DMS79 treated with DMSO at 0.1 percent for 48 hours (cell line): ENCODE measurements around the gene NUP93.

Experiments
- DNase-seq: peaks from one replicate; lab custom pipeline; 2025; lab: John Stamatoyannopoulos, UW

NUP93 gene

DNA sequence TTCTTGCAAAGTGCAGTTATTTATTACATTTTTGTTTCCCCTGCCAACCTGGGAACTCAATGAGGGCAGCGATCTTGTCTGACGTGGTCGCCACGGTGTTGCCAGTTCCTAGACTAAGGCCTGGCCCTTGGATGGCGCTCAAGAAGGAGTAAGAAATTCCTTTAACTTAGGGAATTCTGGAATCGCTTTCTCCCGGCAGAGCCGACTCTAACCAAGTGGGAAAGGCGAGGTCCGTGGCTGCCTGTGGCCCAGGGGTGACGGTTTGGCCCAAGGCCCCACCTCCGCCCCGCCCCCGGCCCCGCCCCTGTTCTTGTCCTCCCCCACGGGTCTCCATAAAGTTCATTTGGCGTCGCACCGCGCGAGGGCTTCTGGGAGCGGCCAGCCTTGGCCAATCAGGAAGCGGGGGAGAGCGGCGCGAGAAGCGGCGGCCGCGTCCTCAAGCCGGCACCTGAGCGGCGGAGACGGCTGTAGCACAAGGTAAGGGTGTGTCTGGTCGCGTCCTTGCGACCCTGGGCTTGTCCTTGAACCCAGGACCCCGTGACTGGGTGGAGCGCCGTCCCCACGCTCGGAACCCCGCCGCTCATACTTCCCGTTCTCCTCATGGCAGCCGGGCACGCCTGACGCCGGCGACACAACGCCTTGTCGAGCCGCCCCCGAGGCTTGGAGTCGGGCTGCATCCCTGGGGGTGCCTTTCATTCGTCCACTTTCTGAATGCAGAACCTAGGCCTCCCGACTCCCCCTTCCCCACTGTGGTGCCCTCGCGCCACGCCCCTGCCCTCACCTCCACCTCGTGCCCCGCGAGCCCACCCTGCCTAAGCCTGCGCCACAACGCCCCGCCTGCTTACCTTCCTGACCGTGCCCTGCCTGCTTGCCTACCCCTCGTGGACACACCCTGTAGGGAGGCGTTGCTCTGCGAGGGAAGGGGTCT lies at the start of gene NUP93:
Gene NUP93, plus strand, starts transcription at position 395 of the 928 bp plus-strand sequence. CDS start 18,119 bp downstream, outside the sequence.
- peak; percentile 63 for DNase-seq

DNA sequence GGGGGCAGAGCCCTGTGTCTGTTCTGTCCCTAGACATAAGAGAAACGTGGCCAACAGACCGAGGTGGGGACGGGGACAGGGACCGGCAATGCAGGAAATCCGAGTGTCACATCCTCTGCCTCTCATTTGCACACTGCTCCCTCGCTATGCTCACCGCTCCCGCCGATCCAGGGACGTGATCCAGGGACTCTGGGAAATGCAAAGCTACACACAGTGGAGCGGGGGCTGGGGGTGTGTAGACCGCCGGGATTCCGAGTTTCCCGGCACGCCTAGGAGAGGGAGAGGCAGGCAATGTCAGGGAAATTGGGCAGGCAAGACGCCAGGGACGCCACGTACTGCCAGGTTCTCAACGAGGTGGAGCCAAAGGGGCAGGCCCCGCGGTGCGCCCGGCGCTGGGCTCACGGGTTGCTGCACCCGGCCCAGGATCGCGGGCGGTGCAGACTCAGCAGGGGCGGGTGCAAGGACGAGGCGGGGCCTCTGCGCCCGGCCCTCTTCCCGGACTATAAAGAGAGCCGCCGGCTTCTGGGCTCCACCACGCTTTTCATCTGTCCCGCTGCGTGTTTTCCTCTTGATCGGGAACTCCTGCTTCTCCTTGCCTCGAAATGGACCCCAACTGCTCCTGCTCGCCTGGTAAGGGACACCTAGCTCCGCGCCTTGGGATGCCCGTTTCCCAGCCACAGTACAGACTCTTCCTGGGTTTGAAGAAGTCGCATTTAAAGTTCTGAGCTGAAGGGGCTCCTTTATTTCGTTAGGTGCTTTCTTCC lies 47.8 kb upstream of the NUP93 start, which contains the start of gene MT1X:
Gene MT1X, plus strand, starts transcription at position 532 of the 764 bp plus-strand sequence. Its CDS starts 71 bp downstream, at position 603.
- DNase-seq: peak; percentile 70

DNA sequence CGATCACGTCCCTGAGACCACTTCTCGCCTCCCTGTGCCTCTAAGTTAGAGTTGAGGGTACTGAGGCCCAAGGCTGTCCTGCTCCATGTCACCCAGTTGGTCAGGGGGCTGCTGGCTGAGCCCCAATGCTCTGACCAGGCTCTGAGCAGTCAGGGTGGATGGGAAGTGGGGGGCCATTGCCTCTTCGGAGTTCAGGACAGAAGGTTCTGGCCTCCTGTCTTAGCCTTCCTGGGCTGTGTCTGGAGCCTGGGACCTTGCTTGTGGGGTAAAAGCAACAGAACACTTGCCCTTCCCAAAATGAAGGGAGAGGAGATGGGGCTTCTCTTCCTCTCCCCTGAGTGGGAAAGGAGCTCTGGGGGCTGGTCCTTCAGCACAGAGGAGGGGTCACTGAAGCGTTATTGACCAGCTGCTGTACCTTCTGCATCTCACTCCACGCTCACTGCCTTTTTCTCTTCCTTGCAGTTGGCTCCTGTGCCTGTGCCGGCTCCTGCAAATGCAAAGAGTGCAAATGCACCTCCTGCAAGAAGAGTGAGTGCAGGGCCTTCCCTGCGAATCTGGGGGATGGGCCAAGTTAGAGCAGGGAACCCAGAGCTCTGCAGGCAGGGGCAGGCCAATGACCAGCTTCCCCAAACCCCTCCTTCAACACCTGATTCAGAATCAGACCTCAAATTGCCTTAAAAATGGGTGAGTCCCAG lies 47.1 kb upstream of the NUP93 start:
- no peak for DNase-seq

DNA sequence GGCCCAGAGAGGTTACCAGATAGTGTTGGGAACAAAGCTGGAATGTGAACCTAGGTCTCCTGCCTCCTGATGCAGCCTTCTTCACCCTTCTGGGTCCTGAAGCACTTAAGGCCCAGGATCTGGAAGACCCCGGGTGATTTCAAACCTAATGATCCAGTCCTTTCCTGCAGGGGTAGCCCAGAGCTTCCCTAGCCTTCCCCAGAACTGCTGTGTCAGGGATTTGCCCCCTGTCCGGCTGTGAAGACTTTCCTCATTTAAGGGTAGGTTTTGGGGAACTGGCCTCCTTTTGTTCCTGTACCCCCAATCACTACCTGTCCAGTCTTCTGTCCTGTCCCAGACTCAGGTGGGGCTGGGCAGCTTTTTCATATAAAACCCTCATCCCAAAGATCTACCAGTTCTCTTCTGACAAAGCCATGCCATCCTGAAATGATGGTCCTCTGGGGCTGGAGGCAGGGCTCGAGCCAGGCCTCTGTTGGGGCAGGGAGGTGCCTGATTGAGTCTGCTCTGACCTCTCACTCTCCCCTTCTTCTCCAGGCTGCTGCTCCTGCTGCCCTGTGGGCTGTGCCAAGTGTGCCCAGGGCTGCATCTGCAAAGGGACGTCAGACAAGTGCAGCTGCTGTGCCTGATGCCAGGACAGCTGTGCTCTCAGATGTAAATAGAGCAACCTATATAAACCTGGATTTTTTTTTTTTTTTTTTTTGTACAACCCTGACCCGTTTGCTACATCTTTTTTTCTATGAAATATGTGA lies 46.3 kb upstream of the NUP93 start:
- no peak for DNase-seq

DNA sequence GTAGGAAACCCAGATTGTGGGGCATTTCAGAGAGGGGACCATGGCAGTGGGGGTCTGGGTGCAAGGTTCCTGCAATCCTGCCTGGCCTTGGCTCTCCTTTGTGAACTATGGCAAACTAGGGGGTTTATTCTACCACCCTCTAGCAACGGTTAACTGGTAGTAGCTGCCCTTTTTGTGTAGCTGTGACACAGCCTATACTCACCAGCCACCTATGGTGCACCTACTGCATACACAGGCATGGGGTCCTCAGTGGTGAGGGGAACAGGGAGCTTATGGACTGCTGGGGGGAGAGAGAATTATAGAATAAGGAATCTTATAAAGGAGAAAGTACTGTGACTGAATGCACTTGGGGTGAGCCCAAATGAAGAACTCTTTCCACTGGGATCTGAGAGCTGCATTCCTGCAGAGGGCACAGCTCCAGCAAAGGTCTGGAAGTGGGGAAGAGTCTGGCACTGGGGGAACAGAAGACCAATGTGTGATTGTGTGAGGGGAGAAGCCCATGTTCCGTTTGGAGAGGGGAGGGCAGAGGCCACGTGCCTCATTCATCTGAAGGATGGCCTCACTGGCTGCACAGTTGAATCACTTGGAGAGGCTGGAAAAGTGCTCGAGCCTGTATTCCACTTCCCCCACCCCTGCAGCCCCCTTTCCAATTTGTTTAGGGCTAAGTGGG lies 45.5 kb upstream of the NUP93 start:
- no peak for DNase-seq

DNA sequence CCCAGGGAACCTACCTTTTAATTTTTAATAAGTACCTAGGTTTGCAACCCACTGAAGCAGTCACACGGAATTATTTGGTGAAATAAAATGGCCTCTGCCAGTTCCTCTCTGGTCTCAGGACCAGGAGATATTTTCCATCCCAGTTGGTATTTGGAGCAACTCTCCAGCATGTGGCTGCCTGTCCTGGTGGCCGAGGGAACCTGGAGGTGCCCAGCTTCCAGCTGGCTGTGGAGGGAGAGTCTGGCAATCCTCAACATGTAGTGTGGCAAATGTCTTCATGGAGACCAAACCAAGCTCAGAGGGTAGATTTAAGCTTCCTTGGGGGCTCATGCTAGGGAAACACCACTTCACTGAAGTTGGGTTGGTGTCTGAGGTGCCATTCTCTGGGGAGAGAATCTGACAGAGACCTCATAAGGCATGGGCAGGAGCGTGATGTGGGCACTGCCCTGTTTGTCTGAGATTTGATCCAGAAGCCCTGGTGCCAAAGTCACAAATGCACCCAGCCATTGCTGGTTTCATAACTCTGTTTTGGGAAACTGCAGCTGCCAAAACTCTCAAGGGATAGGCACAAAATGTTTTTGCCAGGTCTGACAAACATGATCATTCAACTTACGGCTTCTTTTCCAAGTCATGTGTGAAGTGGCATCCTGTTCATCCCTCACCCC lies 44.9 kb upstream of the NUP93 start:
- no peak for DNase-seq

DNA sequence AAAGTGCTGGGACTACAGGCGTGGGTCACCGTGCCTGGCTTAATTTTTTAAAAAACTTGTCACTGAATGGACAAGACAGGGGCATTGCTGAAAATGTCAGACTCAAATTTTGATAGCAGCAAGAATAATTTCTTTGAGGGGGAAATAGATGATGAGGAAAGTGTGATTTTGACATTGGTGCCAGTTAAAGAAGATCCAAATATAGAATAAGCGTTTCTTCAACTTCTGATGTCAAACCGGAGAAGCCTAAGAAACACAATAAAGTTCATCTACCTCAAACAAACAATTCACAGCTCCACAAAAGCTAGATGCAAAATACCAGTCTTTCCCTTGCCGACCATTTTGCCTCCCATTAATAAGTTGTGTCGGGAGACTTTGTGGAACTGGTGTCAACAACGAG lies 43.2 kb upstream of the NUP93 start:
- no peak for DNase-seq

DNA sequence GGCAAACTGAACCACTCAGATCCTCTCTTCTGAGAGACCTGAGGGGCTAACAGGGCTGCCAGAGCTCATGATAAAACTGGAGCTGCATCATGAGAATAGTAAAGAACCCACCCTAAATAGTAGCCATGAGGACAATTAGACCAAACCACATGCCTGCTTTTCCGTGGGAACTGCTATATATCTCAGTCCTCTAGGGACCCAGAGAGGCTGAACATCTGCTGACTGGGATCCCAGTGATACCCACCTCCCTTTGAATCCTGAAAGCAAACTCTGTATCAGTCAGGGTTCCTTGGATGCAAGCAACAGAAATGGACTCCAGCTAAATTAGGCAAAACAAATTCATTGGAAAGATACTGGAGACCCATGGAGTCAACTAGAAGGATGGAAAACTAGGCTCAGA lies 41.2 kb upstream of the NUP93 start:
- DNase-seq: no peak

DNA sequence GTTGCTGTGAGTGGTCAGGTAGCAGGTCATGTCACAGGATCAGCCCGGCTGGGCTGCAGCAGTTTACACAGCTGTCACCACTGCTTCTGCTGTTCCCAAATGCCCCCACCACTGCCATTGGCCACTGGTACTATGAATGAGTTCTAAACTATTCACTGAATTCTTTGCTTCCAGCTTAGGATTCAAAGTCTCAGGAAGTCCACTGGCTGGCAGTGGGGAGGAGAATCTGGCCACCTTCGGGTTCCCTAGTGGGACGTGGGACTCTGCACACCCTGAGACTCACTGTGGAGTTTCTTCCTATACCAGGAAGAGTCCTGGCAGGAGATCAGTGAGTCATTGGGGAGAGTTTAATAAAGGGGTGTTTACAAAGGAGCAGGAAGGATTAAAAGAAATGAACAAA lies 40.8 kb upstream of the NUP93 start:
- no peak for DNase-seq

DNA sequence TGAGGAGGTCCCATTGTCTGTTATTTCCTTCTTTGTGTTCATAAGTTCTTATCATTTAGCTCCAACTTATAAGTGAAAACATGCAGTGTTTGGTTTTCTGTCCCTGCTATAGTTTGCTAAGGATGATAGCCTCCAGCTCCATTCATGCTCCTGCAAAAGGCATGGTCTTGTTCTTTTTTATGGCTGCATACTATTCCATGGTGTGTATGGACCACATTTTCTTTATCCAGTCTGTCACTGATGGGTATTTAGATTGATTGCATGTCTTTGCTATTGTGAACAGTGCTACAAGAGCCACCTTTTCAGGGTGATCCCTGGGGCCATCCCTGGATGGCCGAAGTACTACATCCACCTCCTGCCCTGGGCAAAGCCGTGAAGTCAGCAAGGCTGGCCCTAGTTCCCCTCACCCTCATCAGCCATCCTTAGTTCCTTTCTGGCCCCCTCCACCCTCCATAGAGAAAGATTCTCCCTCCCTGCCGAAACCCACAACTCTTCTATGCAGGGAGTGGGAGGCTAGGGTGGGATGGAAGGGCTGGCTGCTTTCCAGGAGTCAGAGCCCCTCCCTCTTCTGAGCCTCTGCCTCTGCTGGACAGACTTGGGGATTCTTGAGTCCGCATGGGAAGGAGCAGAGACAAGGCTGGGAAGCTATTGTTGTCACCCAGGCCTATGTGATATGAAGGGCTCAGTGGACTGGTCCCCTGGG lies 39.4 kb upstream of the NUP93 start:
- DNase-seq: no peak

DNA sequence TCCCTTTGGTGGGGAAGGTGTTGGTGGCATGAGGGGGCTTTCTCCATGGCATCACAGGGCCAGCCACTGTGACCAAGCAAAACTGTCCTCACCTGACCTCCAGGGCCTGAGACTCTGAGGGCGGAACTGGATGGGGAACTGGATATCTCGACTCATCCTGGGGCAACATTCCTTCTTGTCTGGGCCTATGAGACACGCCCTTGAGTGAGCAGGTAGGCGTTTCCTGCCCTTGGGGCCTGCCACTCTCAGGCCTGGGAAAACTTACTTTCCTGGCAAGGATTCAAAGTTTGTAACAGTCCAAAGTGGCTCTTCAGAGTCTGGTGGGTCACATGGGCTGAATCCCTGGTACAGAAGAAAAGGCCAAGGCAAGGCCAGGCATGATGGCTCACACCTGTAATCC lies 38.0 kb upstream of the NUP93 start:
- peak; percentile 66 for DNase-seq

DNA sequence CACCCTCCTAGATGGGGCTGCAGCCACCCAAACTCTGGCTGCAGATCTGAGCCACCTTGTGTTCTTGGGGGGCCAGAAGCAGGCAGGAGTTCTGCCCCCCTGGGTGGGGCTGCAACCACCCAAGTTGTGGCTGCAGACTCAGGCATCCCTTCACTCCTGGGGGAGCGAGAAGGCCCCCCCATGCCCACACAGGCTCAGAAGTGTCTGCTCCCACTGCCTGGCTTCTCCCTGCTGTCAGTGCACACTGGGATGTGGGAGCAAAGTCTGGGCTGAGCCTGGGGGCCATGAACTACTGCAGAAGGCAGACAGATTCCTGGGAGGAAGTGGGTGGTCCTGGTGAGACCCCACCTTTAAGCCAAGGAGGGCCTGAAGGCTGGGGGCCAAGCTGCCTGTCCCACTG lies 34.7 kb upstream of the NUP93 start:
- DNase-seq: no peak

DNA sequence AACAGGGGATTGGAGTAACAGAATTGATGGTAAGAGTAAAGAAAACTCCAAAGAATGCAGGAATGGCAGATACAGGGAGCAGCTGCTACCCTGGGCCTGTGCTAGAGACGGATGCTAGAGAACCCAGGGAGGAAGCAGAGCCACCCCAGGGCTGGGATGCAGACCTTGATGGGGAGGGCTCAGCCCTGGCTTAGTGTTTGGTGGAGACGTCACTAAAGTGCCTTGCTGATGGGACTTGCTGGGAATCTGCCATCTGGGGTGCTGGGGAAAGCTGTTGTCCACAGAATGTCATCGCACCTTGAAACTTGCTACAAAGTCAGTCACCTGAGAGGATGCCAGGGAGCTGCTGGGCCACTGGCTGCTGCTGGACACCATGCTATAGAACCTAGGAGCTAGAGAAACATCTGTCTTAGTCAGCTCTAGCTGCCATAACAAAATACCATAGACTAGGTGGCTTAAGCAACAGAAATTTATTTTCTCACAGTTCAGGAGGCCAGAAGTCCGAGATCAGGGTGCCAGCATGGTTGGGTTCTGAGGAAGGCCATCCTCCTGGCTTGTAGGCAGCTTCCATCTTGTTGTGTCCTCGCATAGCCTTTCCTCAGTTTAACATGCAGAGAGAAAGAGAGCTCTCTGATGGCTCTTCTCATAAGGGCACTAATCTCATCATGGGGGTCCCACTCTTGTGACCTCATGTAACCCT lies 32.3 kb upstream of the NUP93 start:
- no peak for DNase-seq

DNA sequence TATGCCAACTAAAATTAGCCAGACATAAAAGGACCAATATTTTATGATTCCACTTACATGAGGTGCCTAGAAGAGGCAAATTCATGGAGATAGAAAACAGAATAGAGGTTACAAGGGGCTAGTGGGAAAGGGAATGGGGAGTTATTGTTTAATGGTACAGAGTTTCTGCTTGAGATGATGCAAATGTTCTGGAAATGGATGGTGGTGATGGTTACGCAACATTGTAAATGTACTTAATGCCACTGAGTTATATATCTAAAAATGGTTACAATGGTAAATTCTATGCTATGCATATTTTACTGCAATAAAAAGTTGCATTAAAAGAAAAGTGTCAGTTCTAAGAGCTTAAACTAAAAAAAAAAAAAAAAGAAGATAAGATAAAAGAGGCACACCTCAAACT lies 29.7 kb upstream of the NUP93 start:
- no peak for DNase-seq

DNA sequence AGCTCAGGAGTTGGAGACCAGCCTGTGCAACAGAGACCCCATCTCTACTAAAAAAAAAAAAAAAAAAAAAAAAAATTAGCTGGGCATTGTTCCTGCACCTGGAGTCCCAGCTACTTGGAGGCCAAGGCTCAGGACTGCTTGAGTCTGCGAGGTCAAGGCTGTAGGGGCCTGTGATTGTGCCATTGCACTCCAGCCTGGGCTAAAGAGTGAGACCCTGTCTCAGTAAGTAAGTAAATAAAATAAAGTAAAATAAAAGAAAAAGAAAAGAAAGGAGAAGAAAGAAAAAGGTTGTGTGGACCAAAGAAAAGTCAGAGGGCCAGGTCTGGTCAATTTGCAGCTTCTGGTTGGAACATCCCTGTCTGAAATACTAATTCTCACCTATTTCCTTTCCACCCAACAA lies 29.3 kb upstream of the NUP93 start:
- DNase-seq: no peak

DNA sequence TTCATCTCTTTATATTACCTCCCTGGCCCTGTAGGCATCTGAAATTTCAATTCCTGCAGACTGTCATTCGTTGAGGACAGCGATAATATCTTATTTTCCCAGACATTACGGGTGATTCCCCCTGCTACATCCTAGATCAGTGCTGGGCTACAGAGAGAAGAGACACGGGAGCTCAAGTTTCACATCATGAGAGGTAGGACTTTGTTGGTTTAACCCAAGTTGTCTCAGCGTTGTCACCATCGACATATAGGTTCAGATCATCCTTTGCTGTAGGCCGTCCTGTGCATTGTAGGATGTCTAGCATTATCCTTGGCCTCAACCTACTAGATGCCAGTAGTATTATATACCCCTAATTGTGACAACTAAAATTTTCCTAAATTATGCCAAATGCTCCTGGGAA lies 28.4 kb upstream of the NUP93 start:
- DNase-seq: no peak

DNA sequence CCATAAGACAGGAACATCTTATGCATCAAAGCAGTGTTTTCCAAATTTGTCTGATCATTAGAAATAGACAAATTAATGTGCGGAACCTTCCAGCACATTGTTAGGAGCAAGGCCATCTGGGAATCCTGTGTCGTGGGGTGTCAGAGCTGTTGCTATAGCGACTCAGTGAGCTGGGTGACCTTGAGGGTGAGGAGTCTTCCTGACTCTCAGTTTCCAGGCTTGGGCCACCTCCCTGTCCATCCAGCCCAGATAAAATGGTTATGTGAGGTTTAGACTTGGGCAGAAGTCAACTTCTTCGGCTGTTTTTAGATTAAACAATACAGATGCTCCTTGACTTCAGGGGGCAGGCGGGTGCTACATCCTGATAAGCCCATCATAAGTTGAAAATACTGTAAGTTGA lies 27.1 kb upstream of the NUP93 start:
- no peak for DNase-seq

DNA sequence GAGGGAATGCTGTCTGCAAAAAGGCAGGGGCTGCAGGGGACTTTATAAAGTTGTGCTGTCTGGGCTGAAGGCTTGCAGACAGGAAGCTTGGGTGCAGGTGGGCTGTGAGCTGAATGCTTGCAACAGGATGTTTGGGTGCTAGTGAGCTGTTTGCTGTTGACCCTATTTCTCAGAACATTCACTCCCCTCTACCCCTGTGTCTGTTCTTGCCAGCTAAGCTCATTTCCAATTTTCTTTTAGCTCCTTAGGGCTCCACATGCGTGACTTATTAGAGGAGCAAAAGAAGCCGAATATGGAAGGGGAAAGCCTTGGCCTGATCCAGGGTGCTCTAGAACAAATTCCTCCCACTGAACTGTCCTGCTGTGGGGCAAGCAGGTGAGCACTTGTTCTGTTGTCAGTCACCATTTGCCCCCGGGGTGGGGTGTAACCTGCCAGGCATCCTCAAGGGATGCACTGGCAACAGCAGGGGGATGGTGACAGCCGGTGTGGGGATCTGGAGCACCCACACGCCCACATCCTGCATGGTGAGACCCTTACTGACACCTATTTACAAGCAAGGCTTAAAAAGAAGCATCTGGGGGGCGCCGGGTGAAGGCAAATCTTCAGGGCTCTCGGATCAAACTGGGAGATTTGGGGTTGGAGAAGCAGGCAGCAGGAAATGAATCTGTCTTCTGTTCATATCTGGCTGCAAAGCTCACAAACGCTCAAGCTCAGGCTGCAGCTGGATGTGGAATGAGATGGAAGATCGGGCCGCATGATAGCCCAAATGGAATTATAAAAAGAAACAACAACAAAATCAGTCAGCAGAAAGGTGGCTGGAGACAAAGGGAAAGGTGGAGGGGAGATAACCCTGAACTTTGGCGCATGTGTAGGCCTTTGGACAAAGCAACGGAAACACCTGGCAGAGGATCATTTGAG lies 21.1 kb upstream of the NUP93 start:
- no peak for DNase-seq
